Measurements from ENCODE around the gene LIMCH1. TPM values are rescaled to one million over a fixed set of nuclear protein-coding genes. Genes with fewer than 3 reads are reported as not detected.

Gene LIMCH1
- total RNA-seq, 1 donor from 2014 or later = 9.8 TPM

DNA sequence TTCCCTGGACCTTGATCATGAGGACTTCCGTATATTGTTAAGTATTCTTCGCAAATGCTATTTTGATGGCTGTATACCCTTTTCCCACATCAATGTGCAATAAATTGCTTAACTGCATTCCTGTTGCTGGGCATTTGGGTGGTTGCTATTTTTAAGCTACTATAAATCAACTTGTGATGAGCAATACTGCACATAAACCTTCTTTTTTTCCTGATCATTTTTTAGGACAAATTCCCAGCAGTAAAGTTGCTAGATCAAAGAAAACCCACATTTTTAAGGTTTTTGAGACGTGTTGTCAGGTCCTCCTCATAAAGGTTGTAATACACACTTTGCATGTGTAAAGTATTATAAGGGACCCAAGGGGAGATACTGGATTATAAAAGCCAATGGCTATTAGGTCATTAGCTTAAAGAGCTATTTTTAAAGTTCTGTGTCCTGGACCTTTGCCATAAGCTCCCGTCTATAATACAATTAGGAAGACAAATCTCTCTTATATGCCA is 35.6 kb downstream of the LIMCH1 start:
- Histone ChIP-seq H3F3A (ENCODE audit: low read depth) (no peaks in the 10 kb centered on the region), H3K27ac (no peak overlapping the region), H4K20me1 (ENCODE audit: low read depth) (no peaks in the 10 kb centered on the region), H3K27me3 (no peaks in the 10 kb centered on the region), H3K4me2 (no peak overlapping the region), H3K9ac (no peak overlapping the region), H2AFZ (replicated peaks) (no peak overlapping the region), H3K9me3 (ENCODE audit: low read depth) (no peaks in the 10 kb centered on the region), H3K79me2 (ENCODE audit: low read depth) (no peaks in the 10 kb centered on the region), H3K36me3 (no peaks in the 10 kb centered on the region), H3K4me1 (peaks cover 12% of the 10 kb centered on the region), H3K4me3 (no peak overlapping the region)
- Mint-ChIP-seq H3K36me3 (no peaks in the 10 kb centered on the region), H3K9me3 (no peaks in the 10 kb centered on the region), H3K27ac (no peak overlapping the region), H3K27me3 (ENCODE audit: insufficient read depth, low read depth) (no peaks in the 10 kb centered on the region), H3K4me3 (no peak overlapping the region), H3K4me1 (peaks cover 9% of the 10 kb centered on the region)
- no peak for DNase-seq (ENCODE audit: low spot score)
- TF ChIP-seq CTCF (IDR thresholded peaks at IDR 0.05) (no peak), EZH2 (IDR thresholded peaks at IDR 0.05) (no peak), EZH2phosphoT487 (IDR thresholded peaks at IDR 0.05) (no peak)

GRCh38 chr4:41575207-41575606 is 37.2 kb downstream of the LIMCH1 start:
- Histone ChIP-seq H3K36me3 (no peaks in the 10 kb centered on the region), H3K27me3 (no peaks in the 10 kb centered on the region), H3K4me3 (no peak overlapping the region), H3K9ac (no peak overlapping the region), H3K4me2 (no peak overlapping the region), H3K79me2 (ENCODE audit: low read depth) (no peaks in the 10 kb centered on the region), H3K4me1 (peaks cover 8% of the 10 kb centered on the region), H3F3A (ENCODE audit: low read depth) (no peaks in the 10 kb centered on the region), H3K27ac (no peak overlapping the region), H2AFZ (replicated peaks) (no peak overlapping the region), H4K20me1 (ENCODE audit: low read depth) (no peaks in the 10 kb centered on the region), H3K9me3 (ENCODE audit: low read depth) (no peaks in the 10 kb centered on the region)
- H3K27me3 Mint-ChIP-seq (ENCODE audit: insufficient read depth, low read depth) = no peaks in the 10 kb centered on the region
- H3K36me3 Mint-ChIP-seq = no peaks in the 10 kb centered on the region
- no peaks in the 10 kb centered on the region for H3K9me3 Mint-ChIP-seq
- peaks cover 4% of the 10 kb centered on the region for H3K4me1 Mint-ChIP-seq
- no peak for DNase-seq (ENCODE audit: low spot score)
- no peak overlapping the region for H3K27ac Mint-ChIP-seq
- no peak overlapping the region for H3K4me3 Mint-ChIP-seq
- TF ChIP-seq EZH2phosphoT487 (IDR thresholded peaks at IDR 0.05) = no peak
- TF ChIP-seq CTCF (IDR thresholded peaks at IDR 0.05) = no peak
- no peak for TF ChIP-seq EZH2 (IDR thresholded peaks at IDR 0.05)

DNA sequence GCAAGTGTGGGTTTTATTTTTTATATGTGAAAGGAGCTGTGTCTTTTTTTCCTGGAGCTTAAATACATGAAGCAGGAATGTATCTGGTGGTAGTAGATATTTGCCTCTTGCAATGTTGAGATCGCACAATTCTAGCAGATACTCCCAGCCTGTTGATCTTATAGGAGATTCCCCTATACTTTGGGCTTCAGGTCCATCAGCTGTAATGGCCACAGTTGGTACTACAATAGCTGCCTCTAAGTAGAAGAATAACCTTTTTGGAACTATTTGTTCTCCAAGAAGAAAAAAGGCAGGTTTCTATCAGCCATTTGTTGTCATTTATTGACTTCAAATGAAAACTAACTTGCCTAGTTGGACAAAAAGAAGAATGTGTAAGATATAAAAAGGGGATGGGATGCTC is 37.7 kb downstream of the LIMCH1 start:
- TF ChIP-seq CTCF (IDR thresholded peaks at IDR 0.05) (no peak), EZH2phosphoT487 (IDR thresholded peaks at IDR 0.05) (no peak), EZH2 (IDR thresholded peaks at IDR 0.05) (no peak)
- no peaks in the 10 kb centered on the region for H3K36me3 Mint-ChIP-seq
- no peaks in the 10 kb centered on the region for H3K9me3 Mint-ChIP-seq
- H3K4me2 ChIP-seq = no peak overlapping the region
- peaks cover 4% of the 10 kb centered on the region for H3K4me1 ChIP-seq
- no peaks in the 10 kb centered on the region for H3K79me2 ChIP-seq (ENCODE audit: low read depth)
- no peaks in the 10 kb centered on the region for H4K20me1 ChIP-seq (ENCODE audit: low read depth)
- no peaks in the 10 kb centered on the region for H3K27me3 ChIP-seq
- H2AFZ ChIP-seq (replicated peaks) = no peak overlapping the region
- no peak overlapping the region for H3K4me3 Mint-ChIP-seq
- no peak overlapping the region for H3K27ac Mint-ChIP-seq
- no peaks in the 10 kb centered on the region for H3K9me3 ChIP-seq (ENCODE audit: low read depth)
- H3F3A ChIP-seq (ENCODE audit: low read depth) = no peaks in the 10 kb centered on the region
- H3K9ac ChIP-seq = no peak overlapping the region
- no peak overlapping the region for H3K27ac ChIP-seq
- no peaks in the 10 kb centered on the region for H3K36me3 ChIP-seq
- no peaks in the 10 kb centered on the region for H3K27me3 Mint-ChIP-seq (ENCODE audit: insufficient read depth, low read depth)
- no peak for DNase-seq (ENCODE audit: low spot score)
- peaks cover 4% of the 10 kb centered on the region for H3K4me1 Mint-ChIP-seq
- no peak overlapping the region for H3K4me3 ChIP-seq
